Measurements from ENCODE around the gene MAD2L2. TPM values are rescaled to one million over a fixed set of nuclear protein-coding genes. Genes with fewer than 3 reads are reported as not detected.

Gene MAD2L2
- total RNA-seq, 1 donor from 2014 or later, result 30.1 TPM

- Histone ChIP-seq H3K4me1 (ENCODE audit: insufficient read depth, low read length) (no peaks in the 10 kb centered on the region), H3K79me2 (ENCODE audit: insufficient read depth, low read length) (no peaks in the 10 kb centered on the region), H3K4me3 (ENCODE audit: insufficient read depth, low read depth, low read length) (no peak overlapping the region), H4K20me1 (ENCODE audit: insufficient read depth, low read length) (peaks cover 8% of the 10 kb centered on the region), H3K27me3 (ENCODE audit: insufficient read depth, low read length) (peaks cover 15% of the 10 kb centered on the region), H3K9ac (ENCODE audit: low read length) (no peak overlapping the region), H3K27ac (ENCODE audit: low read depth, low read length) (no peak overlapping the region), H2AFZ (ENCODE audit: low read depth, low read length) (no peak overlapping the region), H3K4me2 (ENCODE audit: low read length) (no peak overlapping the region), H3K9me3 (ENCODE audit: insufficient read depth, low read depth, low read length) (no peaks in the 10 kb centered on the region), H3K36me3 (ENCODE audit: insufficient read depth, low read length) (no peaks in the 10 kb centered on the region)
- Mint-ChIP-seq H3K27me3 (ENCODE audit: low read depth, unreplicated experiment) (peaks cover 35% of the 10 kb centered on the region), H3K36me3 (ENCODE audit: low read depth, unreplicated experiment) (peaks cover 1% of the 10 kb centered on the region), H3K9me3 (ENCODE audit: unreplicated experiment) (no peaks in the 10 kb centered on the region), H3K4me3 (ENCODE audit: unreplicated experiment) (no peak overlapping the region), H3K27ac (ENCODE audit: unreplicated experiment) (no peak overlapping the region), H3K4me1 (ENCODE audit: low read depth, unreplicated experiment) (no peaks in the 10 kb centered on the region)
- DNase-seq (ENCODE audit: low read depth) (no peak), FAIRE-seq (no peak)
- no peak for TF ChIP-seq EZH2 (IDR thresholded peaks at IDR 0.05; ENCODE audit: insufficient read depth, low read length)
- no peak for TF ChIP-seq CTCF (IDR thresholded peaks at IDR 0.05; ENCODE audit: insufficient read depth, low read depth, low read length)
Measured at GRCh38 chr1:11640944-11641343, 40.0 kb downstream of the MAD2L2 start.

- Mint-ChIP-seq H3K4me3 (ENCODE audit: unreplicated experiment) (no peak overlapping the region), H3K4me1 (ENCODE audit: low read depth, unreplicated experiment) (no peaks in the 10 kb centered on the region), H3K36me3 (ENCODE audit: low read depth, unreplicated experiment) (peaks cover 4% of the 10 kb centered on the region), H3K27me3 (ENCODE audit: low read depth, unreplicated experiment) (peaks cover 38% of the 10 kb centered on the region), H3K27ac (ENCODE audit: unreplicated experiment) (no peak overlapping the region), H3K9me3 (ENCODE audit: unreplicated experiment) (no peaks in the 10 kb centered on the region)
- H3K4me3 ChIP-seq (ENCODE audit: insufficient read depth, low read depth, low read length), result no peak overlapping the region
- no peaks in the 10 kb centered on the region for H3K9me3 ChIP-seq (ENCODE audit: insufficient read depth, low read depth, low read length)
- H3K27me3 ChIP-seq (ENCODE audit: insufficient read depth, low read length), result peaks cover 15% of the 10 kb centered on the region
- H2AFZ ChIP-seq (ENCODE audit: low read depth, low read length), result no peak overlapping the region
- no peak overlapping the region for H3K4me2 ChIP-seq (ENCODE audit: low read length)
- no peaks in the 10 kb centered on the region for H3K79me2 ChIP-seq (ENCODE audit: insufficient read depth, low read length)
- no peaks in the 10 kb centered on the region for H3K4me1 ChIP-seq (ENCODE audit: insufficient read depth, low read length)
- TF ChIP-seq EZH2 (IDR thresholded peaks at IDR 0.05; ENCODE audit: insufficient read depth, low read length) (no peak), CTCF (IDR thresholded peaks at IDR 0.05; ENCODE audit: insufficient read depth, low read depth, low read length) (no peak)
- H4K20me1 ChIP-seq (ENCODE audit: insufficient read depth, low read length), result peaks cover 9% of the 10 kb centered on the region
- H3K36me3 ChIP-seq (ENCODE audit: insufficient read depth, low read length), result no peaks in the 10 kb centered on the region
- FAIRE-seq (no peak), DNase-seq (ENCODE audit: low read depth) (no peak)
- no peak overlapping the region for H3K27ac ChIP-seq (ENCODE audit: low read depth, low read length)
- H3K9ac ChIP-seq (ENCODE audit: low read length), result no peak overlapping the region
Measured at GRCh38 chr1:11640101-11640500, 40.8 kb downstream of the MAD2L2 start.

GRCh38 chr1:11639372-11639771 is 41.6 kb downstream of the MAD2L2 start:
- no peaks in the 10 kb centered on the region for H3K36me3 ChIP-seq (ENCODE audit: insufficient read depth, low read length)

More at GRCh38 chr1:11639372-11639771, 41.6 kb downstream of the MAD2L2 start:
- Histone ChIP-seq H3K79me2 (ENCODE audit: insufficient read depth, low read length) (no peaks in the 10 kb centered on the region), H2AFZ (ENCODE audit: low read depth, low read length) (no peak overlapping the region), H3K27ac (ENCODE audit: low read depth, low read length) (no peak overlapping the region), H4K20me1 (ENCODE audit: insufficient read depth, low read length) (peaks cover 9% of the 10 kb centered on the region), H3K4me3 (ENCODE audit: insufficient read depth, low read depth, low read length) (no peak overlapping the region), H3K4me2 (ENCODE audit: low read length) (no peak overlapping the region), H3K27me3 (ENCODE audit: insufficient read depth, low read length) (peaks cover 15% of the 10 kb centered on the region), H3K9ac (ENCODE audit: low read length) (no peak overlapping the region), H3K9me3 (ENCODE audit: insufficient read depth, low read depth, low read length) (no peaks in the 10 kb centered on the region), H3K4me1 (ENCODE audit: insufficient read depth, low read length) (no peaks in the 10 kb centered on the region)
- FAIRE-seq (no peak), DNase-seq (ENCODE audit: low read depth) (no peak)
- H3K36me3 Mint-ChIP-seq (ENCODE audit: low read depth, unreplicated experiment), result peaks cover 4% of the 10 kb centered on the region
- no peaks in the 10 kb centered on the region for H3K4me1 Mint-ChIP-seq (ENCODE audit: low read depth, unreplicated experiment)
- H3K9me3 Mint-ChIP-seq (ENCODE audit: unreplicated experiment), result no peaks in the 10 kb centered on the region
- no peak for TF ChIP-seq CTCF (IDR thresholded peaks at IDR 0.05; ENCODE audit: insufficient read depth, low read depth, low read length)
- TF ChIP-seq EZH2 (IDR thresholded peaks at IDR 0.05; ENCODE audit: insufficient read depth, low read length), result no peak
- H3K4me3 Mint-ChIP-seq (ENCODE audit: unreplicated experiment), result no peak overlapping the region
- H3K27me3 Mint-ChIP-seq (ENCODE audit: low read depth, unreplicated experiment), result peaks cover 42% of the 10 kb centered on the region
- no peak overlapping the region for H3K27ac Mint-ChIP-seq (ENCODE audit: unreplicated experiment)
